PC-3 (cell line): Measurements from ENCODE around the gene MCRIP2. TPM values are rescaled to one million over a fixed set of nuclear protein-coding genes. Genes with fewer than 3 reads are reported as not detected.

Experiments used
- ATAC-seq: fragments of 200-7000 bp; cut with Tn5 transposase; 2 replicates; pipeline ENCODE4 v1.9.1; 2020; ENCODE audit warnings: mild to moderate bottlenecking, moderate library complexity
- BruUV-seq: library from RNA; stranded (reverse); fragments of 400-500 nt; replicated peaks from 2 replicates; lab custom pipeline; 2021; lab: Mats Ljungman, UMichigan
- CTCF ChIA-PET: fragments of 300-600 bp; sonication (Branson Sonifier 250); formaldehyde crosslinking; loops from one replicate; lab custom pipeline; 2022; ENCODE audit warnings: antibody characterized with exemption; lab: Charles Lee
- POLR2A ChIA-PET: fragments of 300-600 bp; sonication (Branson Sonifier 250); formaldehyde crosslinking; loops from one replicate; lab custom pipeline; 2022; ENCODE audit warnings: antibody characterized with exemption; ENCODE audit not compliant: unreplicated experiment; lab: Charles Lee
- DNase-seq: peaks from one replicate; pipeline ENCODE4 v3.0.0-alpha.2; 2015
- H2AFZ ChIP-seq: fragments of 300-600 bp; sonication (generic); 2 replicates; pipeline ENCODE4 v1.6.0; 2016; ENCODE audit warnings: antibody characterized with exemption, low read length
- H3F3A ChIP-seq: fragments of 300-600 bp; sonication (generic); one replicate; pipeline ENCODE4 v1.6.0; 2017; ENCODE audit warnings: antibody characterized with exemption, low read length, control low read depth, mild to moderate bottlenecking; ENCODE audit not compliant: unreplicated experiment
- H3K27ac ChIP-seq: fragments of 300-600 bp; sonication (generic); 2 replicates; pipeline ENCODE4 v1.5.1; 2016; ENCODE audit warnings: mild to moderate bottlenecking, low read length
- H3K27me3 ChIP-seq: fragments of 300-600 bp; sonication (generic); 2 replicates; pipeline ENCODE4 v1.6.1; 2016; ENCODE audit warnings: low read length, mixed read lengths
- H3K36me3 ChIP-seq: fragments of 300-600 bp; sonication (generic); 2 replicates; pipeline ENCODE4 v1.6.1; 2016; ENCODE audit warnings: low read depth, mixed run types, low read length, mixed read lengths
- H3K4me1 ChIP-seq: fragments of 300-600 bp; sonication (generic); 2 replicates; pipeline ENCODE4 v1.5.1; 2016; ENCODE audit warnings: low read length; ENCODE audit not compliant: insufficient read depth
- H3K4me2 ChIP-seq: fragments of 300-600 bp; sonication (generic); 2 replicates; pipeline ENCODE4 v1.6.0; 2016; ENCODE audit warnings: low read length
- H3K4me3 ChIP-seq: fragments of 300-600 bp; sonication (generic); 2 replicates; pipeline ENCODE4 v1.5.1; 2016; ENCODE audit warnings: mild to moderate bottlenecking, low read length, mixed read lengths
- H3K79me2 ChIP-seq: fragments of 300-600 bp; sonication (generic); 2 replicates; pipeline ENCODE4 v1.6.1; 2017; ENCODE audit warnings: low read length, mixed read lengths
- H3K9ac ChIP-seq: fragments of 300-600 bp; sonication (generic); 2 replicates; pipeline ENCODE4 v1.6.0; 2016; ENCODE audit warnings: mild to moderate bottlenecking, low read length
- H3K9me2 ChIP-seq: fragments of 300-600 bp; sonication (generic); replicated peaks from 2 replicates; pipeline ENCODE4 v1.6.1; 2016; ENCODE audit warnings: mixed run types, low read length, mixed read lengths
- H3K9me3 ChIP-seq: fragments of 300-600 bp; sonication (generic); 2 replicates; pipeline ENCODE4 v1.6.1; 2016; ENCODE audit warnings: low read length, mixed read lengths
- H4K20me1 ChIP-seq: fragments of 300-600 bp; sonication (generic); 2 replicates; pipeline ENCODE4 v1.6.1; 2016; ENCODE audit warnings: low read length, mixed read lengths
- CTCF ChIP-seq: fragments of 300-600 bp; sonication (generic); conservative IDR thresholded peaks from 2 replicates; pipeline ENCODE4 v1.5.1; 2017; ENCODE audit warnings: antibody characterized with exemption, low read depth, mild to moderate bottlenecking, low read length
- EZH2 ChIP-seq: fragments of 300-600 bp; sonication (generic); IDR thresholded peaks from one replicate; pipeline ENCODE4 v1.6.1; 2017; ENCODE audit warnings: antibody characterized with exemption, mild to moderate bottlenecking, low read length; ENCODE audit not compliant: unreplicated experiment
- EZH2phosphoT487 ChIP-seq: fragments of 300-600 bp; sonication (generic); IDR thresholded peaks from 2 replicates; pipeline ENCODE4 v1.6.1; 2018; ENCODE audit warnings: mild to moderate bottlenecking, antibody characterized with exemption, low read length, borderline replicate concordance
- intact Hi-C: fragments of 100-400 bp; cut with micrococcal nuclease; formaldehyde crosslinking; loops from 2 replicates; pipeline ENCODE4 v1.9.0; 2023
- total RNA-seq: library from RNA; depleted of rRNA; stranded (reverse); fragments of >200 nt; gene quantifications from 2 replicates; pipeline ENCODE4 v1.2.3, GENCODE V29; 2014

MCRIP2 gene
- total RNA-seq, 1 experiment from 2014 or later: 83.5 TPM

- Histone ChIP-seq H3K4me3 (no peak within 1 kb of the TSS), H3K9me3 (no peaks in the 10 kb centered on the region), H3K79me2 (no peaks in the 10 kb centered on the region), H3K4me2 (no peak within 1 kb of the TSS), H3K27me3 (no peaks in the 10 kb centered on the region), H3K4me1 (no peaks in the 10 kb centered on the region), H3F3A (no peaks in the 10 kb centered on the region), H2AFZ (no peak within 1 kb of the TSS), H3K9me2 (no peaks in the 10 kb centered on the region), H3K9ac (no peak within 1 kb of the TSS), H3K27ac (no peak within 1 kb of the TSS), H4K20me1 (no peaks in the 10 kb centered on the region), H3K36me3 (no peaks in the 10 kb centered on the region; the same call in 1 of the 2 replicates)
- intact Hi-C loops: no loop called here
- no peak for TF ChIP-seq EZH2phosphoT487
- TF ChIP-seq EZH2: no peak
- TF ChIP-seq CTCF: no peak
- no TSS peak for BruUV-seq
- POLR2A ChIA-PET: interaction anchor here (0.7 kb wide), 1 partner anchor 110 kb away, joined by 11 read pairs; no protein-coding TSS in a partner anchor
- DNase-seq (no peak), ATAC-seq (no peak)
- CTCF ChIA-PET: no interaction called here
These were observed 33.6 kb downstream of the MCRIP2 start, which contains the start of gene RHBDL1 for GRCh38 chr16:674968-675883. Gene RHBDL1, plus strand, starts transcription at chr16:675671. Its CDS starts 120 bp downstream, at chr16:675791.

- BruUV-seq: no TSS peak
- CTCF ChIA-PET: no interaction called here
- DNase-seq: no peak
- H3K36me3 ChIP-seq: no peaks in the 10 kb centered on the region; the same call in 1 of the 2 replicates
- ATAC-seq: no peak
- H3K4me3 ChIP-seq: no peak overlapping the region
- intact Hi-C loops: no loop called here
- H4K20me1 ChIP-seq: no peaks in the 10 kb centered on the region
- no peaks in the 10 kb centered on the region for H3F3A ChIP-seq
- POLR2A ChIA-PET: interaction anchor here (0.7 kb wide), 1 partner anchor 110 kb away, joined by 11 read pairs; no protein-coding TSS in a partner anchor
- peaks cover 7% of the 10 kb centered on the region for H3K79me2 ChIP-seq
- no peak overlapping the region for H3K9ac ChIP-seq
- no peaks in the 10 kb centered on the region for H3K27me3 ChIP-seq
- H3K9me3 ChIP-seq: no peaks in the 10 kb centered on the region
- no peak overlapping the region for H2AFZ ChIP-seq
- TF ChIP-seq CTCF (no peak), EZH2 (no peak), EZH2phosphoT487 (no peak)
- no peaks in the 10 kb centered on the region for H3K4me1 ChIP-seq
- no peak overlapping the region for H3K4me2 ChIP-seq
- no peak overlapping the region for H3K27ac ChIP-seq
- no peaks in the 10 kb centered on the region for H3K9me2 ChIP-seq
These were observed 34.4 kb downstream of the MCRIP2 start for GRCh38 chr16:675884-676564.
